Kidney (tissue), 22 donors: ENCODE data around the gene HSF4. TPM values are rescaled to one million over a fixed set of nuclear protein-coding genes. Genes with fewer than 3 reads are reported as not detected.

Experiments
- DNase-seq, 5 donors: peaks; one replicate each; pipeline ENCODE4 v3.0.0-alpha.2; 2013 to 2020
- FAIRE-seq: peaks from 2 replicates; lab custom pipeline; 2012; peaks lifted over from hg19 to GRCh38; lab: Jason Lieb, UNC
- H3K27ac ChIP-seq, 2 donors: one replicate each; pipeline ENCODE4 v1.7.0; 2013; ENCODE audit warnings: low read depth in 2 of 2, low read length in 2 of 2, inconsistent platforms in 1 of 2
- H3K27me3 ChIP-seq: one replicate; pipeline ENCODE4 v1.7.1; 2013; ENCODE audit warnings: low read length, inconsistent platforms; ENCODE audit not compliant: control insufficient read depth, insufficient read depth
- H3K36me3 ChIP-seq, 3 donors: one replicate each; pipeline versions ENCODE4 v1.7.0 to v1.7.1; 2013; ENCODE audit warnings: low read length in 3 of 3, control low read depth in 1 of 3, inconsistent platforms in 1 of 3; ENCODE audit not compliant: insufficient read depth in 3 of 3, control insufficient read depth in 2 of 3
- H3K4me1 ChIP-seq, 3 donors: one replicate each; pipeline versions ENCODE4 v1.7.0 to v1.7.1; 2013; ENCODE audit warnings: low read length in 3 of 3, inconsistent platforms in 1 of 3, low read depth in 1 of 3; ENCODE audit not compliant: control insufficient read depth in 2 of 3, insufficient read depth in 2 of 3
- H3K4me3 ChIP-seq, 3 donors: one replicate each; pipeline versions ENCODE4 v1.7.0 to v1.8.1; 2013; ENCODE audit warnings: low read length in 3 of 3, control low read depth in 1 of 3, inconsistent platforms in 1 of 3
- H3K9ac ChIP-seq, 3 donors: one replicate each; pipeline versions ENCODE4 v1.7.0 to v1.7.1; 2013; ENCODE audit warnings: low read length in 3 of 3, control low read depth in 1 of 3, inconsistent platforms in 1 of 3
- H3K9me3 ChIP-seq, 3 donors: one replicate each; pipeline versions ENCODE4 v1.7.0 to v1.7.1; 2013; ENCODE audit warnings: low read length in 3 of 3, control low read depth in 1 of 3, inconsistent platforms in 1 of 3; ENCODE audit not compliant: control insufficient read depth in 2 of 3, insufficient read depth in 1 of 3
- CTCF ChIP-seq: IDR thresholded peaks from 3 replicates; pipeline ENCODE4 v1.5.1; 2012; ENCODE audit warnings: mild to moderate bottlenecking, moderate library complexity, borderline replicate concordance; ENCODE audit not compliant: insufficient read depth; ENCODE audit errors: extremely low read depth
- intact Hi-C: fragments of 100-400 bp; cut with DNase I; formaldehyde crosslinking; loops from one replicate; pipeline ENCODE4 v1.11.1; 2022
- long read RNA-seq, 10 donors: library from polyadenylated mRNA in 1 of 10; unstranded in 1 of 10; transcript quantifications; one replicate each; pipeline ENCODE4 v2.0.0 and lab custom pipeline, GENCODE V29; 2021 to 2026
- polyA plus RNA-seq: library from polyadenylated mRNA; stranded (reverse); fragments of 350-450 nt; fragmentation: Illumina TruSeq; extraction: RNeasy Lipid Tissue Mini Kit (QIAGEN cat#74804); gene quantifications from one replicate; pipeline ENCODE4 v1.2.3, GENCODE V29; 2014; ENCODE audit warnings: low read depth, low replicate concordance; ENCODE audit not compliant: insufficient read depth
- total RNA-seq: library from RNA; stranded (reverse); fragmentation: NEBNext Ultra II Directional; extraction: Animal tissue kit (Norgen Biotek cat#: 25700); gene quantifications from one replicate; pipeline ENCODE4 v1.2.1, GENCODE V29; 2021
- donor health status: control.
- donor health status: control.
- donor health status: control.
- donor health status: control.
- donor health status: control.
- donor health status: DM: yes; HTN: yes; CAD: no.
- donor health status: Normal renal cell carcinoma (clear cell type).

Gene HSF4
- total RNA-seq: 37.9 TPM
- polyA plus RNA-seq: 26.7 TPM
- long read RNA-seq, donor 1: 0 reads
- long read RNA-seq, donor 2: 0 reads
- long read RNA-seq, donor 3: 0 reads
- long read RNA-seq, donor 4: 0 reads
- long read RNA-seq, donor 5: 0 reads
- long read RNA-seq, donor 6: 0 reads
- long read RNA-seq, donor 7, partial matches to known transcripts: 10 of 22 reads
- long read RNA-seq, donor 7, other reads (novel, unspliced or antisense): 11 of 22 reads
- long read RNA-seq, donor 8: 0 reads
- long read RNA-seq, donor 9: 0 reads
- long read RNA-seq, donor 10: 0 reads

GRCh38 chr16:67164599-67165061 is at the start of gene HSF4:
HSF4 (plus strand) TSS chr16:67164745; CDS start chr16:67164812, 67 bp downstream.
- H3K4me3 ChIP-seq: peak within 1 kb of the TSS in 2 of 3 donors; percentile 42 to 49
- H3K9ac ChIP-seq: peak within 1 kb of the TSS in 1 of 3 donors; percentile 16
- H3K36me3 ChIP-seq: no peaks in the 10 kb centered on the region
- H3K4me1 ChIP-seq: peaks cover 0 to 40% (median 6%) of the 10 kb centered on the region in 3 donors
- TF ChIP-seq CTCF: no peak
- FAIRE-seq: no peak
- peak within 1 kb of the TSS in 1 of 2 donors; percentile 51 for H3K27ac ChIP-seq
- intact Hi-C loops: no loop called here
- peaks cover 49% of the 10 kb centered on the region for H3K27me3 ChIP-seq
- DNase-seq: peak in 3 of 5 donors; percentile 8 to 88 (median 59)
- H3K9me3 ChIP-seq: no peaks in the 10 kb centered on the region

GRCh38 chr16:67114793-67115192 is 49.8 kb upstream of the HSF4 start:
- Histone ChIP-seq H3K4me1 (peaks cover 0 to 11% (median 6%) of the 10 kb centered on the region in 3 donors), H3K36me3 (no peaks in the 10 kb centered on the region), H3K27ac (no peak overlapping the region), H3K9me3 (no peaks in the 10 kb centered on the region), H3K4me3 (no peak overlapping the region), H3K27me3 (no peaks in the 10 kb centered on the region), H3K9ac (no peak overlapping the region)
- no peak for TF ChIP-seq CTCF
- FAIRE-seq (no peak), DNase-seq (no peak)
- intact Hi-C loops: no loop called here

DNA sequence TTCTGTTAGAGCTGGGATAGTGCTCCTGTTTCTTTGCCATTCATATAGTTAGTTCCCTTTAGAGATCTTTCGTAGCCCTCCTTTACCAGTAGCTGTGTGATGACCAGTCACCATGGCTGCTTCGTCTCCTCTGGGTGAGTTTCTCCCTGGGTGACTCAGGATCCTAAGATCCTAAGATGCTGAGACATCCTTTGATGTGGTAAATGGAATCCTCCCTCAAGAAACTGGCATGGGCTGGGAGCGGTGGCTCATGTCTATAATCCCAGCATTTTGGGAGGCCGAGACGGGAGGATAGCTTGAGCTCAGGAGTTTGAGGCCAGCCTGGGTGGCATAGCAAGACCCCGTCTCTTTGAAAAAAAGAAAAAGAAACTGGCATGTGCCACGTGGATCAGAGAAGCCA is 48.9 kb upstream of the HSF4 start:
- Histone ChIP-seq H3K4me1 (peaks cover 0 to 8% (median 6%) of the 10 kb centered on the region in 3 donors), H3K27ac (no peak overlapping the region), H3K9ac (no peak overlapping the region), H3K4me3 (no peak overlapping the region), H3K27me3 (no peaks in the 10 kb centered on the region), H3K36me3 (peaks cover 0 to 7% (median 6%) of the 10 kb centered on the region in 3 donors), H3K9me3 (no peaks in the 10 kb centered on the region)
- DNase-seq (no peak), FAIRE-seq (no peak)
- intact Hi-C loops: no loop called here
- TF ChIP-seq CTCF: no peak
